ENCODE data around the gene ROGDI.

ROGDI gene

GRCh38 chr16:4801962-4802658 lies at the start of gene ROGDI:
Gene ROGDI, minus strand, starts transcription at chr16:4802633. Its CDS starts 62 bp downstream, at chr16:4802571.
- peak; percentile 53 for DNase-seq
- in situ Hi-C loops (cut with HindIII; ENCODE audit: low pct_ligation_motif_present, low sequenced_read_pairs): no loop called here
- TF ChIP-seq CTCF (IDR thresholded peaks at IDR 0.05; ENCODE audit: low read depth, low read length, missing control alignments): no peak
- peak within 1 kb of the TSS; percentile 75 for H3K4me3 ChIP-seq (ENCODE audit: low read depth, low read length)
- peak within 1 kb of the TSS; percentile 70 for H3K27ac ChIP-seq
- no peaks in the 10 kb centered on the region for H3K27me3 ChIP-seq (replicated peaks)
- peaks cover 12% of the 10 kb centered on the region for H3K36me3 ChIP-seq (replicated peaks)

- H3K27me3 ChIP-seq (replicated peaks): no peaks in the 10 kb centered on the region
- in situ Hi-C loops (cut with HindIII; ENCODE audit: low pct_ligation_motif_present, low sequenced_read_pairs): no loop called here
- no peak for DNase-seq
- peaks cover 13% of the 10 kb centered on the region for H3K36me3 ChIP-seq (replicated peaks)
- H3K4me3 ChIP-seq (ENCODE audit: low read depth, low read length): peak overlapping the region; percentile 3
- no peak overlapping the region for H3K27ac ChIP-seq
- TF ChIP-seq CTCF (IDR thresholded peaks at IDR 0.05; ENCODE audit: low read depth, low read length, missing control alignments): no peak
Observed at GRCh38 chr16:4850211-4850610, 47.8 kb upstream of the ROGDI start.

GRCh38 chr16:4847774-4848587 lies 45.5 kb upstream of the ROGDI start:
- Histone ChIP-seq H3K27me3 (replicated peaks) (no peaks in the 10 kb centered on the region), H3K36me3 (replicated peaks) (peaks cover 14% of the 10 kb centered on the region), H3K4me3 (ENCODE audit: low read depth, low read length) (peak overlapping the region; percentile 84), H3K27ac (peak overlapping the region; percentile 89)
- peak; percentile 48 for DNase-seq
- in situ Hi-C loops (cut with HindIII; ENCODE audit: low pct_ligation_motif_present, low sequenced_read_pairs): no loop called here
- no peak for TF ChIP-seq CTCF (IDR thresholded peaks at IDR 0.05; ENCODE audit: low read depth, low read length, missing control alignments)

DNA sequence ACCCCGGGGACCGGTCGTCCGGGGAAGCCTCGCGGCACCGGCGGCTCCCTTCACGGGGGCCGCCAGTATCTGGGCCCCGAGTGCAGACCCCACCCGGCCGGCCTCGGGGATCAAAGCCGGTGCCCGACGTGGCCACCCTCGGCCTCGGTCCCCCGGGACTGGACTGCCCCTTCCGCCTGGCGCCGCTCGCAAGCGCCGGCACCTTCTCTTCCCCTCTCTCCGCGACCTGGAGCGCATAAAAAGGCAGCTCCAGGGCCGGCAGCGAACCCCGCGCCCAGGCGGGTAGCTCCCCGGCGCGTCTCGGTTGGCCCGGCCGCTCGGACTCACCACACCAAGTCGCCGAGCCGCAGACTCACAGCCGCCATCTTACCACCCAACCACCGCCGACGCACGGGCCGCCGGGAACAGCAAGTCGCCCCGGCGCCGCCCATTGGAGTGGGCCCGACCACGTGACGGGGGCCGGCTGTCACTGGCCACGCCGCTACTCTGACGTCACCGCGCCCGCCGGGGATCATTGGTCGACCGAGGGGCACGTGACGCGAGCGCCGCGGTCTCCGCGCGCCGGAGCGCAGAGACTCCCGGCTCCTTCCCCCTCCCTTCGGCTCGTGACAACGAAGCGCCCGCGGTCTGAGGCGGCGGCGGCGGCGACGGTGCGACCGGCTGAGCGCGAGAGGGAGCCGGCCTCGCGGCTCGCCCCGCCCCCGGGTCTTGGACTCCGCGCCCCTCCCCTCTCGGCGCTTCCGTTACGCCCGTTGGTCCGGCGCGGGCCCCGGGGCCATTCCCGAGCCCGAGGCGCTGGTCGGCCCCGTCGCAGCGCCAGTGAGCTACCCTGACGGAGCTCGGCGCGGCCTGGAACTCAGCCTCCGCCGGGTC lies 44.7 kb upstream of the ROGDI start, which contains the start of the genes GLYR1 and UBN1:
TSS of gene GLYR1 (minus strand) at position 388 of the 873 bp plus-strand sequence. CDS start at position 365, 23 bp downstream.
TSS of gene UBN1 (plus strand) at position 581 of the 873 bp plus-strand sequence. CDS start 5,437 bp downstream, outside the sequence.
- Histone ChIP-seq H3K36me3 (replicated peaks) (peaks cover 23% of the 10 kb centered on the region), H3K4me3 (ENCODE audit: low read depth, low read length) (peak within 1 kb of the TSS; percentile 84), H3K27me3 (replicated peaks) (no peaks in the 10 kb centered on the region), H3K27ac (peak within 1 kb of the TSS; percentile 89)
- TF ChIP-seq CTCF (IDR thresholded peaks at IDR 0.05; ENCODE audit: low read depth, low read length, missing control alignments): no peak
- in situ Hi-C loops (cut with HindIII; ENCODE audit: low pct_ligation_motif_present, low sequenced_read_pairs): no loop called here
- peak; percentile 97 for DNase-seq

DNA sequence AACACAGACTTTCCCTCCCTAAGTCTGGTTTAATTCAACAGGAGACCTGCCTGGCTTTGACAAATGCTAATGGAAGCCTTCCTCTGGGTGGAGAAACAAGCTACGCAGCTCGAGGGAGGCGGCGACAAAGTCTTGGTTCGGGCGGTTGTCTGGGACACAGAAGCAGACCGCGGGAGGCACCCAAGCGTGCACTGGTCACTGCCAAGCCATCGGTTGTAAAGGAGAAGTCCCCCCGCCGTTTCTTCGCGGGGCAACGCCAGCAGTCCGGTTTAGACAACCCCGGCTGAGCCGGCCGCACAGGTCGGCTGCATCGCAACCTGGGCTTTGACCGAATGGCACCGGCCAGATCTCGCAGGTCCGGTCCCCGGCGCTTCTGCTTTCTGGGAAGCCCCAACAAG lies 44.1 kb upstream of the ROGDI start:
- Histone ChIP-seq H3K36me3 (replicated peaks) (peaks cover 27% of the 10 kb centered on the region), H3K4me3 (ENCODE audit: low read depth, low read length) (peak overlapping the region; percentile 84), H3K27ac (peak overlapping the region; percentile 89), H3K27me3 (replicated peaks) (no peaks in the 10 kb centered on the region)
- peak; percentile 64 for DNase-seq
- TF ChIP-seq CTCF (IDR thresholded peaks at IDR 0.05; ENCODE audit: low read depth, low read length, missing control alignments): no peak
- in situ Hi-C loops (cut with HindIII; ENCODE audit: low pct_ligation_motif_present, low sequenced_read_pairs): no loop called here

All from brain microvascular endothelial cell (primary cell).